ENCODE data around the gene HPCAL4. TPM values are rescaled to one million over a fixed set of nuclear protein-coding genes. Genes with fewer than 3 reads are reported as not detected.

The HPCAL4 gene
- total and polyA plus RNA-seq, 2 experiments from 2014 or later = 0.08 to 1.2 TPM

DNA sequence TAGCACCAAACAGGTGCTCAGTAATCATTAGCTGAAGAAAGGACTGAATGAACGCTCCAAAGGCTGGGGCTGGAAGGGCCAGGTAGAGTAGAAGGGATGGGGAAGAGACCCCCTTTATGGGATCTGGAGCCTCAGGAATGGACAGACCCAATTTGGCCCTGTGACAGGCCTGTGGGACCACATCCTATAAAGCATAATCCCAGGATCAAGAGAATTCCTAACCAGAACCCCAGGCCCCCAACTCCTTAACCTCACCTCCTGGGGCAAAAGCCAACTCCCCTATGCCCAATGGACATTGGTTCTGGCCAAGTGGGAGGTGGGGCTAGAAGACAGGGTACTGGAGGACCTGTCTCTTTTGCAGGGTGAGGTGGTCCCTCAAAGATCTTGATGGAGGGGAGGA, 9.2 kb downstream of the HPCAL4 start:
- ATAC-seq (no peak), DNase-seq (ENCODE audit: low spot score) (no peak)
- H3K27me3 ChIP-seq (ENCODE audit: insufficient read depth) = peaks cover 100% of the 10 kb centered on the region
- no peaks in the 10 kb centered on the region for H3F3A ChIP-seq (replicated peaks; ENCODE audit: low read depth)
- no peaks in the 10 kb centered on the region for H3K79me2 ChIP-seq (replicated peaks; ENCODE audit: insufficient read depth)
- H3K36me3 Mint-ChIP-seq (ENCODE audit: low read depth) = no peaks in the 10 kb centered on the region
- H4K20me1 ChIP-seq (replicated peaks; ENCODE audit: insufficient read depth) = peaks cover 4% of the 10 kb centered on the region; the same call in 1 of the 2 replicates
- H3K27me3 Mint-ChIP-seq (ENCODE audit: insufficient read depth, low read depth, poor library complexity) = peaks cover 96% of the 10 kb centered on the region
- H3K4me3 Mint-ChIP-seq = no peak overlapping the region
- H3K9me2 ChIP-seq (ENCODE audit: insufficient read depth) = no peaks in the 10 kb centered on the region
- H3K4me2 ChIP-seq = no peak overlapping the region
- H3K4me1 ChIP-seq (ENCODE audit: insufficient read depth) = no peaks in the 10 kb centered on the region
- H3K4me3 ChIP-seq = no peak overlapping the region
- H2AFZ ChIP-seq = no peak overlapping the region
- no peaks in the 10 kb centered on the region; the same call in 2 of the 3 replicates for H3K9me3 Mint-ChIP-seq
- H3K27ac Mint-ChIP-seq = no peak overlapping the region
- no peaks in the 10 kb centered on the region for H3K4me1 Mint-ChIP-seq
- H3K36me3 ChIP-seq (ENCODE audit: insufficient read depth) = no peaks in the 10 kb centered on the region
- no peak for TF ChIP-seq POLR2AphosphoS5 (IDR thresholded peaks at IDR 0.05; ENCODE audit: low read depth)
- TF ChIP-seq, protein P1, sequence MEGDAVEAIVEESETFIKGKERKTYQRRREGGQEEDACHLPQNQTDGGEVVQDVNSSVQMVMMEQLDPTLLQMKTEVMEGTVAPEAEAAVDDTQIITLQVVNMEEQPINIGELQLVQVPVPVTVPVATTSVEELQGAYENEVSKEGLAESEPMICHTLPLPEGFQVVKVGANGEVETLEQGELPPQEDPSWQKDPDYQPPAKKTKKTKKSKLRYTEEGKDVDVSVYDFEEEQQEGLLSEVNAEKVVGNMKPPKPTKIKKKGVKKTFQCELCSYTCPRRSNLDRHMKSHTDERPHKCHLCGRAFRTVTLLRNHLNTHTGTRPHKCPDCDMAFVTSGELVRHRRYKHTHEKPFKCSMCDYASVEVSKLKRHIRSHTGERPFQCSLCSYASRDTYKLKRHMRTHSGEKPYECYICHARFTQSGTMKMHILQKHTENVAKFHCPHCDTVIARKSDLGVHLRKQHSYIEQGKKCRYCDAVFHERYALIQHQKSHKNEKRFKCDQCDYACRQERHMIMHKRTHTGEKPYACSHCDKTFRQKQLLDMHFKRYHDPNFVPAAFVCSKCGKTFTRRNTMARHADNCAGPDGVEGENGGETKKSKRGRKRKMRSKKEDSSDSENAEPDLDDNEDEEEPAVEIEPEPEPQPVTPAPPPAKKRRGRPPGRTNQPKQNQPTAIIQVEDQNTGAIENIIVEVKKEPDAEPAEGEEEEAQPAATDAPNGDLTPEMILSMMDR (conservative IDR thresholded peaks at IDR 0.05; ENCODE audit: low read depth in 2 of 2) = no peak
- no peak for TF ChIP-seq CREB1 (CRISPR knock-in tag; IDR thresholded peaks at IDR 0.05; ENCODE audit: low read depth)
- TF ChIP-seq EZH2phosphoT487 (IDR thresholded peaks at IDR 0.05; ENCODE audit: unreplicated experiment) = no peak
- TF ChIP-seq ZNF331 (CRISPR knock-in tag; IDR thresholded peaks at IDR 0.05; ENCODE audit: low read depth) = no peak
- no peak for TF ChIP-seq STAT1 (IDR thresholded peaks at IDR 0.05; ENCODE audit: unreplicated experiment)
- TF ChIP-seq, protein P2, sequence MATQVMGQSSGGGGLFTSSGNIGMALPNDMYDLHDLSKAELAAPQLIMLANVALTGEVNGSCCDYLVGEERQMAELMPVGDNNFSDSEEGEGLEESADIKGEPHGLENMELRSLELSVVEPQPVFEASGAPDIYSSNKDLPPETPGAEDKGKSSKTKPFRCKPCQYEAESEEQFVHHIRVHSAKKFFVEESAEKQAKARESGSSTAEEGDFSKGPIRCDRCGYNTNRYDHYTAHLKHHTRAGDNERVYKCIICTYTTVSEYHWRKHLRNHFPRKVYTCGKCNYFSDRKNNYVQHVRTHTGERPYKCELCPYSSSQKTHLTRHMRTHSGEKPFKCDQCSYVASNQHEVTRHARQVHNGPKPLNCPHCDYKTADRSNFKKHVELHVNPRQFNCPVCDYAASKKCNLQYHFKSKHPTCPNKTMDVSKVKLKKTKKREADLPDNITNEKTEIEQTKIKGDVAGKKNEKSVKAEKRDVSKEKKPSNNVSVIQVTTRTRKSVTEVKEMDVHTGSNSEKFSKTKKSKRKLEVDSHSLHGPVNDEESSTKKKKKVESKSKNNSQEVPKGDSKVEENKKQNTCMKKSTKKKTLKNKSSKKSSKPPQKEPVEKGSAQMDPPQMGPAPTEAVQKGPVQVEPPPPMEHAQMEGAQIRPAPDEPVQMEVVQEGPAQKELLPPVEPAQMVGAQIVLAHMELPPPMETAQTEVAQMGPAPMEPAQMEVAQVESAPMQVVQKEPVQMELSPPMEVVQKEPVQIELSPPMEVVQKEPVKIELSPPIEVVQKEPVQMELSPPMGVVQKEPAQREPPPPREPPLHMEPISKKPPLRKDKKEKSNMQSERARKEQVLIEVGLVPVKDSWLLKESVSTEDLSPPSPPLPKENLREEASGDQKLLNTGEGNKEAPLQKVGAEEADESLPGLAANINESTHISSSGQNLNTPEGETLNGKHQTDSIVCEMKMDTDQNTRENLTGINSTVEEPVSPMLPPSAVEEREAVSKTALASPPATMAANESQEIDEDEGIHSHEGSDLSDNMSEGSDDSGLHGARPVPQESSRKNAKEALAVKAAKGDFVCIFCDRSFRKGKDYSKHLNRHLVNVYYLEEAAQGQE (IDR thresholded peaks at IDR 0.05; ENCODE audit: unreplicated experiment) = no peak
- no peak for TF ChIP-seq EZH2 (IDR thresholded peaks at IDR 0.05; ENCODE audit: low read depth, unreplicated experiment)
- TF ChIP-seq ZNF114 (CRISPR knock-in tag; IDR thresholded peaks at IDR 0.05) = no peak
- TF ChIP-seq, protein P3, sequence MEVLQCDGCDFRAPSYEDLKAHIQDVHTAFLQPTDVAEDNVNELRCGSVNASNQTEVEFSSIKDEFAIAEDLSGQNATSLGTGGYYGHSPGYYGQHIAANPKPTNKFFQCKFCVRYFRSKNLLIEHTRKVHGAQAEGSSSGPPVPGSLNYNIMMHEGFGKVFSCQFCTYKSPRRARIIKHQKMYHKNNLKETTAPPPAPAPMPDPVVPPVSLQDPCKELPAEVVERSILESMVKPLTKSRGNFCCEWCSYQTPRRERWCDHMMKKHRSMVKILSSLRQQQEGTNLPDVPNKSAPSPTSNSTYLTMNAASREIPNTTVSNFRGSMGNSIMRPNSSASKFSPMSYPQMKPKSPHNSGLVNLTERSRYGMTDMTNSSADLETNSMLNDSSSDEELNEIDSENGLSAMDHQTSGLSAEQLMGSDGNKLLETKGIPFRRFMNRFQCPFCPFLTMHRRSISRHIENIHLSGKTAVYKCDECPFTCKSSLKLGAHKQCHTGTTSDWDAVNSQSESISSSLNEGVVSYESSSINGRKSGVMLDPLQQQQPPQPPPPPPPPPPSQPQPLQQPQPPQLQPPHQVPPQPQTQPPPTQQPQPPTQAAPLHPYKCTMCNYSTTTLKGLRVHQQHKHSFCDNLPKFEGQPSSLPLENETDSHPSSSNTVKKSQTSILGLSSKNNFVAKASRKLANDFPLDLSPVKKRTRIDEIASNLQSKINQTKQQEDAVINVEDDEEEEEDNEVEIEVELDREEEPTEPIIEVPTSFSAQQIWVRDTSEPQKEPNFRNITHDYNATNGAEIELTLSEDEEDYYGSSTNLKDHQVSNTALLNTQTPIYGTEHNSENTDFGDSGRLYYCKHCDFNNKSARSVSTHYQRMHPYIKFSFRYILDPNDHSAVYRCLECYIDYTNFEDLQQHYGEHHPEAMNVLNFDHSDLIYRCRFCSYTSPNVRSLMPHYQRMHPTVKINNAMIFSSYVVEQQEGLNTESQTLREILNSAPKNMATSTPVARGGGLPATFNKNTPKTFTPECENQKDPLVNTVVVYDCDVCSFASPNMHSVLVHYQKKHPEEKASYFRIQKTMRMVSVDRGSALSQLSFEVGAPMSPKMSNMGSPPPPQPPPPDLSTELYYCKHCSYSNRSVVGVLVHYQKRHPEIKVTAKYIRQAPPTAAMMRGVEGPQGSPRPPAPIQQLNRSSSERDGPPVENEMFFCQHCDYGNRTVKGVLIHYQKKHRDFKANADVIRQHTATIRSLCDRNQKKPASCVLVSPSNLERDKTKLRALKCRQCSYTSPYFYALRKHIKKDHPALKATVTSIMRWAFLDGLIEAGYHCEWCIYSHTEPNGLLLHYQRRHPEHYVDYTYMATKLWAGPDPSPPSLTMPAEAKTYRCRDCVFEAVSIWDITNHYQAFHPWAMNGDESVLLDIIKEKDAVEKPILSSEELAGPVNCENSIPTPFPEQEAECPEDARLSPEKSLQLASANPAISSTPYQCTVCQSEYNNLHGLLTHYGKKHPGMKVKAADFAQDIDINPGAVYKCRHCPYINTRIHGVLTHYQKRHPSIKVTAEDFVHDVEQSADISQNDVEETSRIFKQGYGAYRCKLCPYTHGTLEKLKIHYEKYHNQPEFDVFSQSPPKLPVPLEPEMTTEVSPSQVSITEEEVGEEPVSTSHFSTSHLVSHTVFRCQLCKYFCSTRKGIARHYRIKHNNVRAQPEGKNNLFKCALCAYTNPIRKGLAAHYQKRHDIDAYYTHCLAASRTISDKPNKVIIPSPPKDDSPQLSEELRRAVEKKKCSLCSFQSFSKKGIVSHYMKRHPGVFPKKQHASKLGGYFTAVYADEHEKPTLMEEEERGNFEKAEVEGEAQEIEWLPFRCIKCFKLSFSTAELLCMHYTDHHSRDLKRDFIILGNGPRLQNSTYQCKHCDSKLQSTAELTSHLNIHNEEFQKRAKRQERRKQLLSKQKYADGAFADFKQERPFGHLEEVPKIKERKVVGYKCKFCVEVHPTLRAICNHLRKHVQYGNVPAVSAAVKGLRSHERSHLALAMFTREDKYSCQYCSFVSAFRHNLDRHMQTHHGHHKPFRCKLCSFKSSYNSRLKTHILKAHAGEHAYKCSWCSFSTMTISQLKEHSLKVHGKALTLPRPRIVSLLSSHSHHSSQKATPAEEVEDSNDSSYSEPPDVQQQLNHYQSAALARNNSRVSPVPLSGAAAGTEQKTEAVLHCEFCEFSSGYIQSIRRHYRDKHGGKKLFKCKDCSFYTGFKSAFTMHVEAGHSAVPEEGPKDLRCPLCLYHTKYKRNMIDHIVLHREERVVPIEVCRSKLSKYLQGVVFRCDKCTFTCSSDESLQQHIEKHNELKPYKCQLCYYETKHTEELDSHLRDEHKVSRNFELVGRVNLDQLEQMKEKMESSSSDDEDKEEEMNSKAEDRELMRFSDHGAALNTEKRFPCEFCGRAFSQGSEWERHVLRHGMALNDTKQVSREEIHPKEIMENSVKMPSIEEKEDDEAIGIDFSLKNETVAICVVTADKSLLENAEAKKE (CRISPR knock-in tag; IDR thresholded peaks at IDR 0.05) = no peak
- TF ChIP-seq JUNB (IDR thresholded peaks at IDR 0.05; ENCODE audit: unreplicated experiment) = no peak
- TF ChIP-seq, protein P4, sequence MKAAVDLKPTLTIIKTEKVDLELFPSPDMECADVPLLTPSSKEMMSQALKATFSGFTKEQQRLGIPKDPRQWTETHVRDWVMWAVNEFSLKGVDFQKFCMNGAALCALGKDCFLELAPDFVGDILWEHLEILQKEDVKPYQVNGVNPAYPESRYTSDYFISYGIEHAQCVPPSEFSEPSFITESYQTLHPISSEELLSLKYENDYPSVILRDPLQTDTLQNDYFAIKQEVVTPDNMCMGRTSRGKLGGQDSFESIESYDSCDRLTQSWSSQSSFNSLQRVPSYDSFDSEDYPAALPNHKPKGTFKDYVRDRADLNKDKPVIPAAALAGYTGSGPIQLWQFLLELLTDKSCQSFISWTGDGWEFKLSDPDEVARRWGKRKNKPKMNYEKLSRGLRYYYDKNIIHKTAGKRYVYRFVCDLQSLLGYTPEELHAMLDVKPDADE (IDR thresholded peaks at IDR 0.05) = no peak
- no peak for TF ChIP-seq NANOG (IDR thresholded peaks at IDR 0.05; ENCODE audit: borderline replicate concordance)
- H3K27ac ChIP-seq (ENCODE audit: low read depth) = no peak overlapping the region

Measured in GM23338 (cell line).